ENCODE data around the gene PTPRD.

Gene PTPRD

GRCh38 chr9:8337834-8338766 lies 2274.7 kb downstream of the PTPRD start:
- no peak for DNase-seq (ENCODE audit: low read depth)

DNA sequence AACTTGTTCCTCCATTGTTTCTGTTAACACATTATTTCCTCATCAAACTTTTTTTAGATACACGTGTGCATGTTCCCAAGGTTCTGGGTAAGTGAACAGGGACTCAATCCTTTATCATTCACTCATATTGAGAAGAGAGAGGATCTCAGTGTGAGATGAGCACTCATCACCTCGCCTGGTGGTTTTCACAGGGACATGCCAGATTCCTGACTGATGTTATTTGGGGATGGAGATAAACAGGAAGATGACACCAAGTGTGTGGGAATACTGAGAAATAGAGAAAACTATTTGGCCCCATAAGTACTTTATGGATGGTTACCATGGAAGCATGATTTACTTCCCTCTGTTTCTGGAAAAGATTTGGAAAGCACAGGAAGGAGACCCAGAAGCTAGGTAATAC lies 2279.9 kb downstream of the PTPRD start:
- no peak for DNase-seq (ENCODE audit: low read depth)

DNA sequence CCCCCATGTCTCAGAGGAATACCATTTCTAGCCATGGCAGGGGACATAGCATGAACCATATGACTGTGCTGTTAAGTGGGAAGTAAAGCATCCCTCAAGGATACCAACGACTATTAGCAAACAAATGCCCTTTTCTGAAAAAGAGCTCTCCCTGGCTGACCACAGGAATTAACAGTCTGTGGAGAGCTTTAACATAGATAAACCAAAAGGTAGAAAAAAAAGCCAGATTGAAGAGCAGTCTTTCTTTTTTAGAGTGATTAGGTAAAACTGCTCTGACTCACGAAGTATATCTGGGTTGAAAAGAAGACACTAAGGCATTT lies 2280.5 kb downstream of the PTPRD start:
- no peak for DNase-seq (ENCODE audit: low read depth)

DNA sequence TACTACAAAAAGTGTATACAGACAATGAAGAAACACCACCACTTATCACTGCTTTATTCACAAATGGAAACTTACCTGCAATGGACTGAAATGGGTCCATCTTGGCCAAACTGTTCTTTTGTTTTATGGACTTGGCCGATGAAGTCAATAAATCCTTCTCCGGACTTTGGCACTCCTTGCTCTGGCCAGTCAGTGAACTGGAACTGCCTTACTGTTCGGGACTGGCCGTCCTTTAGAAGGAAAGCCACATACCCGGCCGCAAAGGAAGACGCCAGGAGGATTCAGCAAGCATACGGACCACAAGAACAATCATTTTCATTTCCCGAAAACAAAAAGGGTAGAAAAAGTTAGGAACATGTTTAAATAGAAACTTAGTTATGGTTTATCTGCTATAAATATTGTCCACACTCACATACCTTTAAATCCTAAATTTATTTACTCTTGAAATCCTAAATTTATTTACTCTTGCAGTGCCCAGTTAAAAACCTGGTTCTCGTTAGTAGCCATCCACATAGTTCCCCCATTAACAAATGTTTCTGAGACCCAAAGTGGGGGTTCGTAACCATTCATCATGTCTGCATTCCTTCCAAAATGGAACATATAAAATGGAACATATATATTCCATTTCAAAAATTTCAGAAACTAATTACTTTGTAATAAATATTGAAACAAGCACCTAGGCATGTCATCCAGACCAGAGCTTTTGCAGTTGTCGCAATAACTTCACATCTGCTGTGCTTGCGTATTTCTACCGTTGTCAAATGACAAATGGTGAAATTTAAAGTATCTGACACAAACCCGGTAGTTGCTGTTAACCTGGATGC lies 2281.1 kb downstream of the PTPRD start:
- no peak for DNase-seq (ENCODE audit: low read depth)

- DNase-seq (ENCODE audit: low read depth) = no peak
Measured at GRCh38 chr9:8329561-8330283, 2283.1 kb downstream of the PTPRD start.

GRCh38 chr9:8315211-8315610 lies 2297.6 kb downstream of the PTPRD start:
- DNase-seq (ENCODE audit: low read depth) = no peak

DNA sequence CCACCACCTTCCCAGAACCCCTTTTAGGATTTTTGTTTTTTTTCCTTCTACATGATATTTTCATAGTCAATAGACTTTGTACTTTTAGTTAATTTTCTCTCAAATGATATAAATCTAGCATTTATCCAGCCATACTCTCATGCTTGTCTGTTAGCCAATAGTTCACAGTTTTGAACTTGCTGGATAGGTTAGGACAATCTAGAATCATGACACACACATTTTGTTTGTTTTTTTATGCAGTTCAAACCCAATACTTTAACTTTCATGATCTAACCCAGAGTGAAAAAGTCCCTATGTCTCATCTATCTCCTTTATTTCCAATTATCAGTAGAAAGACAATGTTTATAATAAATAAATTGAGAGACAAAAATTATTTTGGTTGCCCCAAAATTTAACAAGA lies 2303.5 kb downstream of the PTPRD start:
- DNase-seq (ENCODE audit: low read depth) = no peak

- no peak for DNase-seq (ENCODE audit: low read depth)
Measured at GRCh38 chr9:8304720-8305119, 2308.1 kb downstream of the PTPRD start.

GRCh38 chr9:8301296-8301695 lies 2311.5 kb downstream of the PTPRD start:
- DNase-seq (ENCODE audit: low read depth) = no peak

DNA sequence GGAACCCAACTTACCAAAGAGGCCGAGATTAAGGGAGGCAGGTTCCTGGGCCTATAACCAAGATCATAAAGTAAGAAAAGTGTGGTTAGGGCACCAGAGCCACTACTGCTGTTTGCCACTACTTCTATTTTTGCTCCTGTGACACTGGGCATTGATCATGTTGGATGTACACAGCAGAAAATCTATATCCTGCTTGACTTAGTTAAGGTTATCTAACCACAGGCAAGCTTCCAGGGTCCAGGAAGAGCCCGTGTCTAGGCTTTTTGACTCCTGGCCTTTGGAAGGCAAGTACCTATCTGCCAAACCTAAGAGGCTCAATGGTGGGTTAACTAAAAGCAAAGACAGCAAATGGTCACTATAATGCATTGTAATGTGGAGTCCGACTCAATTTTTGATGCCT lies 2315.8 kb downstream of the PTPRD start:
- DNase-seq (ENCODE audit: low read depth) = no peak

DNA sequence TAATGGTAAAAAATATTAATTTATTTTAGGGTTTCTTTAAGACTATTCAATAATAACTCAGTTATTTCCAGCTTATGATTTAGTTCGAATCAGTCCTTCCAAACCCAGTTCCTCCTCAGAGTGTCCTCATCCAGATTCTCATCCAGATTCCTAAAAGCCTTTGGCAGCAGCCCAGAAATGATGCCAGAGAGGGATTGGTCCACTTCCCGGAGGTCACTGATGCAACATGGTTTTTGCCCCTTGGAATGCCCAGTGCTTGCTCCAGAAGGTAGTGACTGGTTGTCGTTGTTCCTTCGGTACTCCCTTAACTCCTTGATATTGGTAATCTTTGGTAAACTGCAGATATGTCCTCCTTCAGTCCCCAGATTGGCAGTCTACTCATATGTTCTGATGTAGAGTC lies 2320.1 kb downstream of the PTPRD start:
- no peak for DNase-seq (ENCODE audit: low read depth)

DNA sequence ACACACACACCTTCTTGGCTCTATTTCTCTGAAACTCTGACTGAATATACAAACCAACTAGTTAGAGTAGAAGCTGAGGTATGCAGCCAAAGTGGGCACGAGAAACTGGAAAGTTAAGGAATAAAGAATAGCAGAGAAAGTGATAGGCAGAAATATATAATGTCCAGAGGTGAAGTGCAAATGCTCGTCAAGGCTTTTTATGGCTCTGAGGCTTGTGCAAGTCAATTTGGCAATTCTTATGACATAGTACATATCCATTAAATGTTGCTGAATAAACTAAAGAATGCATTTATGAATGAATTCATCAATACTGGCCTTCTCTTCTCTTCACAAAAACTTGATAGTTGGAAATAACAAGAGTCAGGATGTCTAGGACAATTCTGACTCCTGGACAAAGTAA lies 2323.1 kb downstream of the PTPRD start:
- DNase-seq (ENCODE audit: low read depth) = no peak

DNA sequence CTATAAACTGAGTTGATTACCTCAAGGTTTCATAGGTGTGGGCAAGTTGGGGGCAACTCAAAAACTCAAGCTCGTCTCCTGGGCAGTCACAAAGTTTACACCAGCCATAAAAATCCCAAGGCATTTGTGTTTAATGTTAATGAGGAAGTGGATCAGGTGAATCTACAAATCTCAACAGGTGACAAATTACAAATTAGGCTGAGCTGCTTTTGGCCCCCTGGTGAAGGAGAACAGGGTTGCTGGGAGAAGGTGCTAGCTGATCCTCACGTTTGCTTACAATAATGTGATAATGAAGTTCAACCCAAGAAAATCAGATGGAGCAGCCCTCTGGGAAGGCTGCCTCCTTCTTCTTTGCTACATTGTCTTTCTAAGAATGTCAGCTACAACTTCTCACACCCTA lies 2324.8 kb downstream of the PTPRD start:
- DNase-seq (ENCODE audit: low read depth) = no peak

DNA sequence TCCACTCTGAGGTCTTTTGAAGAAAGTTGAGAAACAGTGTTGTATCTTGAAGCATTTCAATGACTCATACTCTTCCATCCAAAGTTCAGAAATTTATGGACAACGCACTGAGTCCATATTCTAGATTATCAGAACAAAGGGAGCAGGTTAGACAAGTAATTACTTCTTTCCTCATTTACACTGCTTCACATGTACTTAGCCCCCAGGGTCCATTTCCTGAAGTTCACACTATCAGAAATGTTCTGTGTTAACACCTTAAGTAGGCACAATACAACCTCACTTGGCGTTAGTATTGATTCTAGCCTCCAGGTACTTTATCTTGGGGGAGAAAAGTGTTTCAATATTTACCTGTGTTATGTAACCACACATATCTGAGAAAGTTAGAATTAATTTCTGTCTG lies 2325.3 kb downstream of the PTPRD start:
- DNase-seq (ENCODE audit: low read depth) = no peak

- DNase-seq (ENCODE audit: low read depth) = no peak
Measured at GRCh38 chr9:8284884-8285283, 2327.9 kb downstream of the PTPRD start.

DNA sequence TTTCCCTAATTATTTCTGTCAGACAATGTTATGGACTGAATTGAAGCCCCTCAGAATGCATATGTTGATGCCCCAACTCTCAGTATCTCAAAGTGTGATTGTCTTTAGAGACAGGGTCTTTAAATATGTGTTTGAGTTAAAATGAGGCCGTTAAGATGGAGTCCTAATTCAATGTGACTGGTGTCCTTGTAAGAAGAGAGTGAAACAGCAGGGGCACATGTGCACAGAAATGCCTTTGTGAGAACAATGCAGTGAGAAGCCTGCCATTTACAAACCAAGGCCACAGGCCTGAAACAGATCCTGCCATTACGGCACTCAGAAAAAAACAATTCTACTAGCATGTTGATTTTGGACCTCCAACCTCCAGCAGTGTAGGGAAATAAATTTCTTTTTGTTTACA lies 2330.3 kb downstream of the PTPRD start:
- no peak for DNase-seq (ENCODE audit: low read depth)

DNA sequence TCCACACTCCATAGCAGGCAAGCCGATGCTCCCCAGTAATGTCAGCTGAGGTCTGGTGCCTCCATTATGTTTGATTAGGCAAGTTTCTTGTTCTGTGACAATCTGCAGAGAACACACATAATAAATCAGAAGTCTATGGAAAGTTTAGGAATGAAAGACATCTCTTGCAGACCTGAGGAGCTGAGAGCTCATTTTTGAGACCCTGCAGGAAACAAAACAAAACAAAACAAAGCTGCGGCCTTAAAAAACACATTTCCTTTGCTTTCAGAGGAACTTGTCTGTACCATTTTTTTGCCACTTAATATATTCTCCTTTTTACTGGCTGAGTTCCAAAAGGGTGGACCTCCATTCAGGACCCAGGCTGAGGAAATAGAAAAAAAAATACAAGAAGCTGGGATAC lies 2332.0 kb downstream of the PTPRD start:
- no peak for DNase-seq (ENCODE audit: low read depth)

- no peak for DNase-seq (ENCODE audit: low read depth)
Measured at GRCh38 chr9:8278048-8278447, 2334.8 kb downstream of the PTPRD start.

- no peak for DNase-seq (ENCODE audit: low read depth)
Measured at GRCh38 chr9:8270235-8270634, 2342.6 kb downstream of the PTPRD start.

DNA sequence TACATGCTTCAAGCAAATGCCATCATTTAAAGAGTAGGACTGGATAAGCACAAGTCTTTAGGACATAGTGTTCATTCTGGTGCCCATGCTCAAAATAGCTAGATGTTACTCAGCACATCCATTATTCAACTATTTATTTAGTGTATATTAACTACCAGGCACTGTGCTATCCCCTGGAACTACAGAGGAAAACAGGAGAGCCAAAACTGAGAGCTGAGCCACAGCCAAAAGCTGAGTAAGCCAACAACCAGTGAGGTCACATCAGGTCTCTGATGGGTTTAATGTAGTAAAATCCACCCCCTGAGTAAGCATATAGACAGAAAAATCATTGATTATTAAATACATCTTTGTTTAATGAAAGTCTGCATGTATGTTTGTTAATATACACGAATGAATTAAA lies 2343.9 kb downstream of the PTPRD start:
- DNase-seq (ENCODE audit: low read depth) = no peak

DNA sequence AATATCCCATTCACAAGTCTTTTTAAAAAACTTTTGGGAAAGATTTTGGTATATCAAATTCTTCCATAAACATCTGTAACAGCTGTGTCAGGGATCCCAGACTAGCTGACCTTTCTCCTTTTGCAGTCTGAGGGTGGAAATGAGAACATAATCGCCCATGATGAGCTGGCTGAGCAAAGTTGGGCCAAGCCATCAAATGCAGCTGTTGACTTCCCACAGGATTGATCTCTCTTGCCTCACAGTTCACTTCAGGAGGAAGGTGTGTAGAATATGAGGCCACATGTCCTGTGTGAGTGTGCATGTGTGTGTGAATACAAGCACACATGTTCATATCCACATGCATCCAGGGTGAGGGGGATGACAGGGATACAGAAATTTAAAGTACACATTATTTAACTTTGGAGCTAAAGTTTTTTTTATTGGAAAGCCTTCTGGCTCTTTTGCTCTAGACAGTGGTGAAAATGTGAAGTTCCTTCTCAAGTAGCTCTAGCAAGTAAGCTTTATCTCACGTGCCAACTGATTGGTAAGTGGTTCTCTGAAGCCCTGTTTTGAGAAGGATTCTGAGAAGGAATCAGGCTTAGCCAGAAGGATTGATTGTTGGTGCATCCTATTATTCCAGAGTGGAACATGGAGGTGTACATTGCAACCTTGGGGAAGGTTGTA lies 2344.5 kb downstream of the PTPRD start:
- no peak for DNase-seq (ENCODE audit: low read depth)

- no peak for DNase-seq (ENCODE audit: low read depth)
Measured at GRCh38 chr9:8267636-8268035, 2345.2 kb downstream of the PTPRD start.
